T-helper 2 cell treated with Interferon-gamma antibody and Interleukin-4, amounts not matched to agents 5 μg/mL and 100 μg/mL, for 36 hours (primary cell): ENCODE results near the gene PRX.
A peak's percentile ranks its signal among the peaks of the same experiment; 100 is the strongest.

Experiments used
- DNase-seq: peaks from one replicate; pipeline ENCODE4 v3.0.0; 2021; ENCODE audit warnings: low spot score
- H3K27ac Mint-ChIP-seq: one replicate; pipeline ENCODE4 v1.8.0; 2021; ENCODE audit warnings: mild to moderate bottlenecking, mixed read lengths
- H3K27me3 Mint-ChIP-seq: one replicate; pipeline ENCODE4 v1.8.0; 2021; ENCODE audit warnings: low read depth, mixed read lengths
- H3K36me3 Mint-ChIP-seq: one replicate; pipeline ENCODE4 v1.8.0; 2021; ENCODE audit warnings: low read depth, mixed read lengths
- H3K4me1 Mint-ChIP-seq: one replicate; pipeline ENCODE4 v1.8.0; 2021; ENCODE audit warnings: low read depth, mixed read lengths
- H3K4me3 Mint-ChIP-seq: one replicate; pipeline ENCODE4 v1.8.0; 2022; ENCODE audit warnings: mild to moderate bottlenecking, moderate library complexity, mixed read lengths
- H3K9me3 Mint-ChIP-seq: one replicate; pipeline ENCODE4 v1.8.0; 2021; ENCODE audit warnings: mixed read lengths

PRX gene

GRCh38 chr19:40424637-40425449 is 11.7 kb upstream of the PRX start:
- peaks cover 7% of the 10 kb centered on the region for H3K36me3 Mint-ChIP-seq
- H3K9me3 Mint-ChIP-seq, result no peaks in the 10 kb centered on the region
- H3K27ac Mint-ChIP-seq, result peak overlapping the region; percentile 89
- peaks cover 19% of the 10 kb centered on the region for H3K4me1 Mint-ChIP-seq
- no peak for DNase-seq
- H3K4me3 Mint-ChIP-seq, result peak overlapping the region; percentile 87
- no peaks in the 10 kb centered on the region for H3K27me3 Mint-ChIP-seq

- H3K4me1 Mint-ChIP-seq, result peaks cover 22% of the 10 kb centered on the region
- H3K27me3 Mint-ChIP-seq, result no peaks in the 10 kb centered on the region
- DNase-seq, result no peak
- peaks cover 7% of the 10 kb centered on the region for H3K36me3 Mint-ChIP-seq
- peak overlapping the region; percentile 68 for H3K27ac Mint-ChIP-seq
- H3K4me3 Mint-ChIP-seq, result peak overlapping the region; percentile 47
- H3K9me3 Mint-ChIP-seq, result no peaks in the 10 kb centered on the region
Measured at GRCh38 chr19:40423938-40424337, 10.8 kb upstream of the PRX start.

GRCh38 chr19:40422748-40423566 is 9.8 kb upstream of the PRX start:
- peaks cover 7% of the 10 kb centered on the region for H3K36me3 Mint-ChIP-seq
- DNase-seq, result no peak
- H3K4me3 Mint-ChIP-seq, result peak overlapping the region; percentile 41
- H3K9me3 Mint-ChIP-seq, result no peaks in the 10 kb centered on the region
- H3K4me1 Mint-ChIP-seq, result peaks cover 22% of the 10 kb centered on the region
- no peak overlapping the region for H3K27ac Mint-ChIP-seq
- H3K27me3 Mint-ChIP-seq, result no peaks in the 10 kb centered on the region

- no peak for DNase-seq
- peak overlapping the region; percentile 86 for H3K4me3 Mint-ChIP-seq
- no peaks in the 10 kb centered on the region for H3K27me3 Mint-ChIP-seq
- H3K27ac Mint-ChIP-seq, result peak overlapping the region; percentile 91
- H3K9me3 Mint-ChIP-seq, result no peaks in the 10 kb centered on the region
- H3K36me3 Mint-ChIP-seq, result peaks cover 7% of the 10 kb centered on the region
- H3K4me1 Mint-ChIP-seq, result peaks cover 26% of the 10 kb centered on the region
Measured at GRCh38 chr19:40421993-40422747, 9.0 kb upstream of the PRX start.

GRCh38 chr19:40420766-40421765 is 7.9 kb upstream of the PRX start:
- Mint-ChIP-seq H3K9me3 (no peaks in the 10 kb centered on the region), H3K4me1 (peaks cover 29% of the 10 kb centered on the region), H3K27ac (peak overlapping the region; percentile 91), H3K27me3 (no peaks in the 10 kb centered on the region), H3K4me3 (peak overlapping the region; percentile 86), H3K36me3 (peaks cover 7% of the 10 kb centered on the region)
- DNase-seq, result peak; percentile 74

- H3K27ac Mint-ChIP-seq, result peak overlapping the region; percentile 91
- H3K4me1 Mint-ChIP-seq, result peaks cover 32% of the 10 kb centered on the region
- no peak for DNase-seq
- peaks cover 7% of the 10 kb centered on the region for H3K36me3 Mint-ChIP-seq
- H3K9me3 Mint-ChIP-seq, result no peaks in the 10 kb centered on the region
- H3K4me3 Mint-ChIP-seq, result peak overlapping the region; percentile 86
- no peaks in the 10 kb centered on the region for H3K27me3 Mint-ChIP-seq
Measured at GRCh38 chr19:40420451-40420765, 7.2 kb upstream of the PRX start.

GRCh38 chr19:40419780-40420179 is 6.6 kb upstream of the PRX start:
- peak overlapping the region; percentile 75 for H3K27ac Mint-ChIP-seq
- H3K4me3 Mint-ChIP-seq, result peak overlapping the region; percentile 78
- DNase-seq, result no peak
- peaks cover 7% of the 10 kb centered on the region for H3K36me3 Mint-ChIP-seq
- H3K27me3 Mint-ChIP-seq, result no peaks in the 10 kb centered on the region
- H3K4me1 Mint-ChIP-seq, result peaks cover 32% of the 10 kb centered on the region
- H3K9me3 Mint-ChIP-seq, result no peaks in the 10 kb centered on the region

- DNase-seq, result no peak
- Mint-ChIP-seq H3K27me3 (no peaks in the 10 kb centered on the region), H3K27ac (peak overlapping the region; percentile 75), H3K4me3 (peak overlapping the region; percentile 78), H3K9me3 (no peaks in the 10 kb centered on the region), H3K36me3 (peaks cover 7% of the 10 kb centered on the region), H3K4me1 (peaks cover 27% of the 10 kb centered on the region)
Measured at GRCh38 chr19:40419066-40419612, 6.0 kb upstream of the PRX start.

- H3K27me3 Mint-ChIP-seq, result no peaks in the 10 kb centered on the region
- H3K4me3 Mint-ChIP-seq, result no peak overlapping the region
- no peak for DNase-seq
- H3K36me3 Mint-ChIP-seq, result peaks cover 7% of the 10 kb centered on the region
- H3K27ac Mint-ChIP-seq, result peak overlapping the region; percentile 11
- H3K9me3 Mint-ChIP-seq, result no peaks in the 10 kb centered on the region
- H3K4me1 Mint-ChIP-seq, result peaks cover 29% of the 10 kb centered on the region
Measured at GRCh38 chr19:40418040-40418439, 4.9 kb upstream of the PRX start.

GRCh38 chr19:40417643-40417981 is 4.4 kb upstream of the PRX start:
- Mint-ChIP-seq H3K36me3 (peaks cover 7% of the 10 kb centered on the region), H3K27ac (peak overlapping the region; percentile 3), H3K4me1 (peaks cover 28% of the 10 kb centered on the region), H3K4me3 (no peak overlapping the region), H3K27me3 (no peaks in the 10 kb centered on the region), H3K9me3 (no peaks in the 10 kb centered on the region)
- DNase-seq, result no peak

- H3K9me3 Mint-ChIP-seq, result no peaks in the 10 kb centered on the region
- H3K4me3 Mint-ChIP-seq, result peak overlapping the region; percentile 15
- H3K4me1 Mint-ChIP-seq, result peaks cover 25% of the 10 kb centered on the region
- no peaks in the 10 kb centered on the region for H3K27me3 Mint-ChIP-seq
- H3K27ac Mint-ChIP-seq, result peak overlapping the region; percentile 74
- DNase-seq, result no peak
- peaks cover 3% of the 10 kb centered on the region for H3K36me3 Mint-ChIP-seq
Measured at GRCh38 chr19:40416918-40417642, 3.9 kb upstream of the PRX start.

GRCh38 chr19:40415768-40416167 is 2.6 kb upstream of the PRX start:
- no peaks in the 10 kb centered on the region for H3K9me3 Mint-ChIP-seq
- H3K27ac Mint-ChIP-seq, result no peak overlapping the region
- H3K27me3 Mint-ChIP-seq, result no peaks in the 10 kb centered on the region
- H3K36me3 Mint-ChIP-seq, result no peaks in the 10 kb centered on the region
- H3K4me3 Mint-ChIP-seq, result no peak overlapping the region
- no peak for DNase-seq
- H3K4me1 Mint-ChIP-seq, result peaks cover 22% of the 10 kb centered on the region
